Mammary epithelial cell (primary cell): Measurements from ENCODE around the gene SLC9A9.

Experiments
- EZH2 ChIP-seq: IDR thresholded peaks from 2 replicates; pipeline ENCODE4 v1.6.1; 2012; ENCODE audit warnings: low read length, inconsistent platforms, borderline replicate concordance
- TF ChIP-seq, protein P1 (sequence below), 2 donors: IDR thresholded peaks in 1 of 2; conservative IDR thresholded peaks in 1 of 2; 2 replicates each; pipeline ENCODE4 v1.5.1; 2011 to 2012; ENCODE audit warnings: inconsistent platforms in 2 of 2, low read length in 2 of 2, mild to moderate bottlenecking in 2 of 2, control low read depth in 1 of 2, low read depth in 1 of 2; ENCODE audit not compliant: insufficient read depth in 1 of 2; ENCODE audit errors: extremely low read depth in 1 of 2

DNA sequence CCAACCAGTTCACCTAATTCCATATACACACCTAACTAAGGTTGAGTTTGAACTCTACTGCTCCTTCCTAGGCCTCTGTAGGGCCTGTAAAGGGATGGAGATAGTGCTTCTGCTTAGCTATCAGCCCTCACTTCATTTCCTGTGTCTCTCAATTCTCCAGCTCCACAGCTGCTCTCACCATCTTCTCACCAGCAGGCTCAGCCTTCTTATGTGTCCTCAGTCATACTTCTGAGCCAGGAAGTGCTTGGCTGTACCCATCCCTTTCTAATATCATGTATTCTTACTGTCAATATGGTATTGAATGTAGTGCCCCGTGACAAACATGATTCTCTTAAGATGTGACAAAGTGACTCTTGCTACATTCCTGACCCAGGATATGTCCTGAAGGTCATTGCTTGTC lies 116.9 kb downstream of the SLC9A9 start:
- TF ChIP-seq, protein P1, sequence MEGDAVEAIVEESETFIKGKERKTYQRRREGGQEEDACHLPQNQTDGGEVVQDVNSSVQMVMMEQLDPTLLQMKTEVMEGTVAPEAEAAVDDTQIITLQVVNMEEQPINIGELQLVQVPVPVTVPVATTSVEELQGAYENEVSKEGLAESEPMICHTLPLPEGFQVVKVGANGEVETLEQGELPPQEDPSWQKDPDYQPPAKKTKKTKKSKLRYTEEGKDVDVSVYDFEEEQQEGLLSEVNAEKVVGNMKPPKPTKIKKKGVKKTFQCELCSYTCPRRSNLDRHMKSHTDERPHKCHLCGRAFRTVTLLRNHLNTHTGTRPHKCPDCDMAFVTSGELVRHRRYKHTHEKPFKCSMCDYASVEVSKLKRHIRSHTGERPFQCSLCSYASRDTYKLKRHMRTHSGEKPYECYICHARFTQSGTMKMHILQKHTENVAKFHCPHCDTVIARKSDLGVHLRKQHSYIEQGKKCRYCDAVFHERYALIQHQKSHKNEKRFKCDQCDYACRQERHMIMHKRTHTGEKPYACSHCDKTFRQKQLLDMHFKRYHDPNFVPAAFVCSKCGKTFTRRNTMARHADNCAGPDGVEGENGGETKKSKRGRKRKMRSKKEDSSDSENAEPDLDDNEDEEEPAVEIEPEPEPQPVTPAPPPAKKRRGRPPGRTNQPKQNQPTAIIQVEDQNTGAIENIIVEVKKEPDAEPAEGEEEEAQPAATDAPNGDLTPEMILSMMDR (conservative IDR thresholded peaks at IDR 0.05 in 1 of 2, IDR thresholded peaks at IDR 0.05 in 1 of 2; ENCODE audit: extremely low read depth in 1 of 2, insufficient read depth in 1 of 2, low read depth in 1 of 2, low read length in 2 of 2): no peak
- TF ChIP-seq EZH2: no peak
